GM18505 (cell line): Measurements from ENCODE around the gene DACT1.

Experiments used
- ATAC-seq: cut with Tn5 transposase; IDR thresholded peaks from one replicate; pipeline ENCODE4 v1.9.1; 2021; ENCODE audit not compliant: unreplicated experiment
- POLR2A ChIP-seq: IDR thresholded peaks from 4 replicates; pipeline ENCODE4 v1.6.1; 2011; ENCODE audit warnings: borderline replicate concordance; ENCODE audit not compliant: insufficient read depth, insufficient read length; ENCODE audit errors: extremely low read depth

DACT1 gene

DNA sequence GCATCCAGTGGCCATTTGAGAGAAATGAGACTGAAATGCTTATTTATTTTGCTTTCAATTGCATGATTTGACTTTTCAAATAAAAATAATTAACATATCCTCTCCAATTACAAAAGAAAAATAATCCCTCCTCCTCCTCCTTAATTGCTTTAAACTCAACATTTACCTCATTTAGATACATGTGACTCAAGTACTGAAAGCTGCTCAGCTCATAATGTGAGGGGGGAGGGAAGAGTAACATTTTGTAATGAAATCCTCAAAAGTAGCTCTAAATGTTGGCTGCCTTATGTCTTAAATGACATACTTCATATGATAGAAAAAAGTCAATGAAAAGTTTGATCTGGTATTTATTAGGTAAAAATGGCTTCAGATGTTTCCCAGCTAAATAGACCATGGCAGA lies 29.0 kb downstream of the DACT1 start:
- TF ChIP-seq POLR2A: no peak
- no peak for ATAC-seq

DNA sequence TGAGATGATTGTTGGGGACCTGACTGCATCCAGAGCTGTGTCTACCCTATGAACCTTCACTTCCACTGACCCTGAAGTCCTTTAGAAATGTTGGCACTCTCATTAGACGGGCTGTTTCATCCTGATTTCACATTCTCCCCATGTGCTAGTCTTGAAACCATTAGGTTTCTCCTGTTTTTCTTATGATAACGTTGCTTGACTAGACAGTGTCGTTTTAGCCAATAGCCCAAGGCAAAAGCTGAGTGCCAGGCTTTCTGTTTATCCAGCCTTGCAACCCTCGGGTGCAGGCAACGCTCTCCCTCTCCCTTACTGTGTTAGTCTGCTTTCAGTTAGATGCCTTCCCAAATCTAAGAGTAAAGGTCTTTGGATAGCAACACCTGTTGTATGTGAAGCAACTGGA lies 30.1 kb downstream of the DACT1 start:
- no peak for TF ChIP-seq POLR2A
- no peak for ATAC-seq

DNA sequence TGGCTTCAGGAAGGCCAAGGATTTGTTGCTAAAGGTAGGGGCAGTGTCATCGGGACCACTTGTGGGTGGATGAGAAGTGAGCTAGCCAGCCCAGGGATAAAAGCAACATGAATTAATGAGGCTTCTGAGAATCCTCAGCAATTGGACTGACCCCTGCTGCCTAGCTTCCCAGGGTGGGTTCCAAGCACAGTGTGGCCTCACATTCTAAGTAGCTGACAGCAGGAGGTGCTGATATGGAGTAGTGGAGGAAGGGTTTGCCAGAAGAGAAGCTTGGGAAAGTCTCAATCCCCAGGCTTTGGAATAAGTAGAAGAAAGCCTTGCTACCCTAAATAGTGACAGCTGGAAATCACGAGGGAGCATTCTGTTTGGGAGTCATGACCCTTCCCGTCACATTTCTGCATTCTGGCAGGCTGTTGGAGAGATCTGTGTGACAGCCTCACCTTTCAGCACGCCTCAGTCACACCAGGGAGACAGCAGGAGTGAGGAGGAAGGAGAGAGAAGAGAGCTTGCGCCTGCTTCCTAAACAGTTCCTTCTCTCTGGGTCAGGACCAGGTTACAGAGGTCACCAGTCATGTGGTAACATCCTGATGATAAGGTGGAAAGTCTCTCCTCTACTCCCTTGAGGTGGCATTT lies 31.2 kb downstream of the DACT1 start:
- TF ChIP-seq POLR2A: no peak
- ATAC-seq: no peak

DNA sequence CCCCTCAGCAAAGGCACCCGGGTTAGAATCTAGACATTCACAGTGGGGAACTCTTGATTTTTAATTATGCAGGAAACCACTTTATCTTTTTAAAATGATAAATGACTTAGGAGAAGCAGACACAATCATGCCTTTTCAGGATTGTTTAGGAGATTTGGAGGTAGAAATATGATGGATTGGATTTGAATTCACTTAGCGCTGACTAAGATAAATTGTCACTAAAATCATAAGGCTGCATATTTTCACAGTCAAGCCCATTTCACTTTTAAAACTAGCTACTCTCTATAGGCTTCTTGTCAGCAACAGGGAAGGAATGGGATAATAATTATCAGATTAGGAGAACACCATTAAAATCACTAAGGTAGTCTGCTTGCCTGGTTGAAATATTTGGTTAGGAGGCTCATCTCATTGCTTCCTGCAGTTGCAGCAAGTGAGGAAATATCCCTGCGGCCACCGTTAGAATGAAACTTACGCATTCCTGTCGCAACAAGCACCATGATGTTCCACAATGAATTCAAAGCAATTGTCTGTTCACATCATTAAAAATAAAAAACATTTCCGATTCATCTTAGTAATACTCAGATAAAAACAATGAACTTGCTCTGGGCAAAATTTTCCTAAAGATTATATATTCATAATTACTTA lies 31.9 kb downstream of the DACT1 start:
- TF ChIP-seq POLR2A: no peak
- ATAC-seq: no peak

DNA sequence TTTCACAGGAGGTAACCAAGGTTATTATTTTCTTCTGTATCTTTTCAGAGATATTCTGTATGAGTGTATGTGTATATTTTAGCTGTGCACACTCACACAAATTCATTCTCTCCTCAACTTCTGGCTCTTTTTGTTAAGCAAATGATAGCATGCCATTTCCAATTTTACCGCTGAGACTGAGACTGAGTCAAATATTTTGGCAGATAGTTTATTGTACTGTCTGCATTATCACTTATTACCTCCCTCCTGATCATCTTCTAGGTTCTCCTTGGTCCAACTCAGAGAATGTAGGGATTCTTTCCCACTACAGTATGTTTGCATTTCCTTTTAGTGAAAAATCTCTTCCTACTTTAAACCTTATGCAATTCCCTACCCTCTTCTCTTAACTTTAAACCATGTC lies 33.3 kb downstream of the DACT1 start:
- no peak for ATAC-seq
- TF ChIP-seq POLR2A: no peak

DNA sequence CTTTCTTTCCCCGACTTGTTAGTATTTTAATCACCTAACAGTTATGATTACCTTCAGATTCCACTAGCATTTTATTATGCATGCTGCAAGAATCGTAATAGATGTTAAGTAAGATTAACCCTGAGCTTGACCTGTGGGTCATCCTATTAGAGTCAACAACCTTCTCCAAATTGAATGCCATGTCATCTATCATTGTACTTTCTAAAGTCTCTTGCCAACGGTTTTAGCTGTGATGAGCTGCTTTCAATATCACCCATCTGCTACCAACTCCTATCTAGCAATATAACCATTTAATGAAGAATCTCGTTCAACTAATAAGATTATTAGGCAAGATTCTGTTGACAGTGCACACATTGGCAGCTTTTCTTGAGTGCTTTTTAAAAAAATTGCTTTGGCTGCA lies 33.7 kb downstream of the DACT1 start:
- TF ChIP-seq POLR2A: no peak
- ATAC-seq: no peak

DNA sequence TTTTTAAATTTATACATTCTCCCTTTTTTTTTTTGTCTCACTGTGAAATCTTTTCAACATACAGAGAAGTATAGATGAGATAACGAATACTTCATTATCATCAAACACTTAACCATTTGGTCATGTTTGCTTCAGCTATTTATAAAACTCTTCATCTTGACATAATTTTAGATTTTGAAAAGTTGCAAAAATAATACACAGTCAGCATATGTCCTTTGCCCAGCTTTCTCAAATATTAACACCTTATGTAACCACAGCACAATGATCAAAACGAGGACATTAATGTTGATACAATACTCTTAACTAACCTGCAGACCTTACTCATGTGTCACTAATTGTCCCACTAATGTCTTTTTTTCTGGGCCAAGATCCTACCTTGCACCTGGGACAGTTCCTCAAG lies 36.0 kb downstream of the DACT1 start:
- ATAC-seq: no peak
- TF ChIP-seq POLR2A: no peak

DNA sequence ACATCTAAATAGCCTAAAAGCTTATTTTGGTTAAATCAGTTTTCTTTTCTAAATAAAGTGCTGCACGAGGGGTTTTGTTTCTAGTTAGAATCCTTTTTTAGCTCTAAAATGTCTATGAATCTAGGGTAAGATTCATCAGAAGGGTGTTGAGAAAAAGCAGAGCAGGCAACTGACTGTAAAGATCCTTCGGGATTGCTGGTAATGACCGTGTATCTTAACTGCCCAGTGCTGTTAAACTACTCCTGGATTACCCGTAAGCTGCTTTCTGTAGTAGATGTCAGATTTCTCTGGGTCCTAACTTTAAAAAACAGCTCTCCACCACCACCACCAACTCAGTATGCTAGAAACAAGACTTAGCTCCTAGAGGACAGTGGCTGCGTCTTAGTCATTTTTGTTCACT lies 39.2 kb downstream of the DACT1 start:
- no peak for ATAC-seq
- TF ChIP-seq POLR2A: no peak

DNA sequence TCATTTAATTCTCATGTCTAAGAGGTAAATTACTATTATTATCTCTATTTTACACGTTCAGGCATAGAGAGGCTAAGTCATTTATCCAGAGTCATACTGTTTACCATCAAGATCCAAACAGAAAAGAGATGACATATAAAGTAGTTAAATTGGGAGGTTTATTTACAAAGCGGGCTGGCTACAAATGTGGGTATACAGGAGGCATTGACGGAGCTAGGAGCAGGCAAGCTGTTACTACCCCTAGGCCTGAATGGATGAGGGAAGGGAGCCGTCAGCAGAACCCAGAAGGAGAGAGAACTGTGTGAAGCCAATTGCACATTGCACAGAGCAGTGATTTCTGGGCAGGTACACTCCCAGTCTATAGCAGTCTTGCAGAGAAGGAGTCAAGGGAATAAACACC lies 39.8 kb downstream of the DACT1 start:
- ATAC-seq: no peak
- no peak for TF ChIP-seq POLR2A

DNA sequence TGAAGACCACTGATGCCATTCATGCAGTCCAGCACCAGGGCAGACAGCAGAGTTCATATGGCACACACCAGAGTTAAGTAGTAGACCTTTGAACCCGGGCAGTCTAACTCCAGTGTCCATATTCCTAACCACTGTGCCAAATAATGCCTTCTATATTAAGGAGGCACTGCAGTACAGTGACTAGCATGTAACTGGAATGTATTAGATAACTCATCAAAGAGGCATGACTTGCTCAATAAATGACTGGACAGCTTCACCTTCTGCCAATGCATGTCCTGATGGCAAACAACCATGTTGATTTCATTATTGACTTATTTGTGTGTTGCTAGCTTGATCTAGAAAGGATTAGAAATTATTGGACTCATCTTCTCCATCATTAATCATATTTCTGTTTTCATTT lies 40.2 kb downstream of the DACT1 start:
- no peak for ATAC-seq
- no peak for TF ChIP-seq POLR2A

DNA sequence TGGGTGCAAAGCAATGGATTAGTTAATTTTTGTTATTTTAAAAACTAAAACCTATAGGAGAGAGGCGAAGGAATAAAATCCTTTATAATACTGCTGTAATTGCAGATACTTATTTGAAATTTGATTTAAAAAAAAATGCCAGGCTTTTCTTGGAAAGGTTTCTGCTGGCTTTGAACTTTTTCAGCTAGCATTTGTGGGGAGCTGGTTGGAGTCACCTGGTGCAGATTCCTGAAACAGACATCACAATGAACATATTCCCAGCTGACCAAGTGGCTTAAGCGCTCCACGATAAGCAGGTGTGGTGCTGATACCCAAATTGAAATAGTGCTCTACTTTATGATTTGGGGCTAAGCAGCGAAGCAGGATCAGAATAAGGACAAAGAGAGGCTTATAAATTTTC lies 42.9 kb downstream of the DACT1 start:
- no peak for TF ChIP-seq POLR2A
- no peak for ATAC-seq

DNA sequence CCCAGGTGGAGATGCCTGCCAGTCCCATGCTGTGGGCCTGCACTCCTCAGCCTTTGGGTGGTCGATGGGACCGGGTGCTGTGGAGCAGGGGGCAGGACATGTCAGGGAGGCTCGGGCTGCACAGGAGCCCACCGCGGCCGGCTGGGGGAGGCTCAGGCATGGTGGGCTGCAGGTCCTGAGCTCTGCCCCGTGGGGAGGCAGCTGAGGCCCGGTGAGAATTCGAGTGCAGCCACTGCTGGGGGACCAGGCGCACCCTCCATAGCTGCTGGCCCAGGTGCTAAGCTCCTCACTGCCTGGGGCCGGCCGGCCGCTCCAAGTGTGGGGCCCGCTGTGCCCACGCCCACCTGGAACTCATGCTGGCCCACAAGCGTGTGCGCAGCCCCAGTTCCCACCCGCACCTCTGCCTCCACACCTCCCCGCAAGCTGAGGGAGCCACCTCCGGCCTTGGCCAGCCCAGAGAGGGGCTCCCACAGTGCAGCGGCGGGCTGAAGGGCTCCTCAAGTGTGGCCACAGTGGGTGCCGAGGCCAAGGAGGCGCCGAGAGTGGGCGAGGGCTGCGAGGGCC lies 49.6 kb downstream of the DACT1 start:
- no peak for ATAC-seq
- no peak for TF ChIP-seq POLR2A

DNA sequence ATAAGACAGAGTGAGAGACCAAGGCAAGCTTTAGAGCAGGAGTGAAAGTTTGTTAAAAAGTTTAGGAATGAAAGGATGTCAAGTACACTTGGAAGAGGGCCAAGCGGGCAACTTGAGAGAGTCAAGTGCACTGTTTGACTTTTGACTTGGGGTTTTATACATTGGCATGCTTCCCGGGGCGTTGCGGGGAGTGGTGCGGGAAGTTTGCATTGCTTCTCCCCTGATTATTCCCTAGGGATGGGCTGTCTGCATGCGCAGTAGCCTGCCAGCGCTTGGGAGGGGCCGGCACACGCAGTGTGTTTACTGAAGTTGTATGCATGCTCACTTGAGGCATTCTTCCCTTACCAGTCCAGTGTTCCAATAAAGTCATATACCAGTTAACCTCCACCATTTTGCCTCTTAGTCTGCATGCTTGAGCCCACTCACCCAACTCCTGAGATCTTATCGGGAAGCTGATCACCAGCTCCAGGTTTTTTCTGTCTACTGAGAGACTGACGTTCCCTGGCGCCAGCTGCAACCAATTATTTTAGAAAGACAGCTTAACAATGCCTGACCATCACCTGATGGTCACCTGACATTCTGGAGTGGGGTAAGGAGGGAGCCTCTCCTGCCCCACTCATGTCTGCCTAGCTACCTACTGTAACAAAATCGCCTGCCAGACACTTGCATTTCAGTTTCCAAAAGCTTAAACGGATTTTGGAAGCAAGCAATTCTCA lies 53.2 kb downstream of the DACT1 start:
- no peak for ATAC-seq
- no peak for TF ChIP-seq POLR2A

DNA sequence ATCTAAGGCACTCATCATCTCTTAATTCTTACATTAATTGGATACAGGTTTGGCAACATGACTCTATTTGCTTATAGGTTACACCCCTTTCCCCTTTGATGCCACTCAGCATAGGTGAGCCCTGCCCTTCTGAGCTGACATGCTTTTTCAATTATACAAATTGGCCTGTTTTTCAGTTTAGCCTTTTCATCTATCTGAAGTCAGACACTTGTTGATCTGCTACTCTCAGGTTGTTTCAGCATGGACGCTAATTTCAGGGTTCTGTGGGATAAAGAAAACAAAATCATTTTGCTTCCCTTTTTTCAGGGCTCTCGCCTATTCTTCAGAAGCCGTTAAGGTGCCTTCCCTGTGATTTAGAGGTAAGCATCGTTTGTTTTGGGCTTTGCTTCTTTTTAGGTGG lies 55.3 kb downstream of the DACT1 start:
- ATAC-seq: no peak
- no peak for TF ChIP-seq POLR2A
